ENCODE results near the gene CADM2.

- TF ChIP-seq CTCF (IDR thresholded peaks at IDR 0.05) = no peak
- no peak for TF ChIP-seq POLR2A (IDR thresholded peaks at IDR 0.05)
Measured at GRCh38 chr3:86047161-86047560, 1088.4 kb downstream of the CADM2 start.
